ENCODE measurements around the gene ATIC.

Gene ATIC

GRCh38 chr2:215361876-215362561 lies 50.2 kb downstream of the ATIC start:
- no peak for DNase-seq

- DNase-seq, result no peak
Observed at GRCh38 chr2:215362562-215362904, 50.7 kb downstream of the ATIC start.

GRCh38 chr2:215363039-215363438 lies 51.2 kb downstream of the ATIC start:
- DNase-seq, result no peak

GRCh38 chr2:215363461-215364156 lies 51.8 kb downstream of the ATIC start:
- DNase-seq, result no peak

GRCh38 chr2:215364157-215365155 lies 52.6 kb downstream of the ATIC start:
- DNase-seq, result no peak

GRCh38 chr2:215365184-215365658 lies 53.4 kb downstream of the ATIC start:
- DNase-seq, result no peak

- DNase-seq, result no peak
Observed at GRCh38 chr2:215366440-215367032, 54.7 kb downstream of the ATIC start.

- DNase-seq, result no peak
Observed at GRCh38 chr2:215367662-215368492, 56.0 kb downstream of the ATIC start.

GRCh38 chr2:215368493-215368809 lies 56.6 kb downstream of the ATIC start:
- no peak for DNase-seq

- DNase-seq, result no peak
Observed at GRCh38 chr2:215369181-215369760, 57.4 kb downstream of the ATIC start.

- DNase-seq, result no peak
Observed at GRCh38 chr2:215370112-215370965, 58.5 kb downstream of the ATIC start.

GRCh38 chr2:215371915-215372897 lies 60.3 kb downstream of the ATIC start:
- no peak for DNase-seq

- no peak for DNase-seq
Observed at GRCh38 chr2:215372968-215373649, 61.2 kb downstream of the ATIC start.

- DNase-seq, result no peak
Observed at GRCh38 chr2:215374002-215374401, 62.1 kb downstream of the ATIC start.

GRCh38 chr2:215374642-215375466 lies 63.0 kb downstream of the ATIC start:
- DNase-seq, result no peak

- no peak for DNase-seq
Observed at GRCh38 chr2:215375467-215375830, 63.6 kb downstream of the ATIC start.

- no peak for DNase-seq
Observed at GRCh38 chr2:215376103-215376780, 64.4 kb downstream of the ATIC start.
